Smooth muscle cell (in vitro differentiated cells): ENCODE measurements around the gene PRR32. TPM values are rescaled to one million over a fixed set of nuclear protein-coding genes. Genes with fewer than 3 reads are reported as not detected.

ENCODE experiments used
- DNase-seq: peaks from one replicate; lab custom pipeline; 2025; ENCODE audit not compliant: unreplicated experiment; lab: John Stamatoyannopoulos, UW
- H2AFZ ChIP-seq: fragments of 200-600 bp; sonication (generic); 2 replicates; pipeline ENCODE4 v1.6.0; 2016; ENCODE audit warnings: antibody characterized with exemption, low read depth, mild to moderate bottlenecking
- H3F3A ChIP-seq: fragments of 200-600 bp; sonication (generic); 2 replicates; pipeline ENCODE4 v1.6.0; 2017; ENCODE audit warnings: antibody characterized with exemption, low read depth
- H3K27ac ChIP-seq: fragments of 200-600 bp; sonication (generic); 2 replicates; pipeline ENCODE4 v1.5.1; 2016; ENCODE audit warnings: low read depth, mild to moderate bottlenecking
- H3K27me3 ChIP-seq: fragments of 200-600 bp; sonication (generic); 2 replicates; pipeline ENCODE4 v1.6.1; 2016; ENCODE audit warnings: low read depth, mild to moderate bottlenecking
- H3K36me3 ChIP-seq: fragments of 200-600 bp; sonication (generic); 2 replicates; pipeline ENCODE4 v1.5.1; 2016; ENCODE audit warnings: low read depth
- H3K4me1 ChIP-seq: fragments of 200-600 bp; sonication (generic); 2 replicates; pipeline ENCODE4 v1.5.1; 2016; ENCODE audit warnings: low read depth
- H3K4me2 ChIP-seq: fragments of 200-600 bp; sonication (generic); 2 replicates; pipeline ENCODE4 v1.6.0; 2016; ENCODE audit warnings: mild to moderate bottlenecking
- H3K4me3 ChIP-seq: fragments of 200-600 bp; sonication (generic); 2 replicates; pipeline ENCODE4 v1.5.1; 2016; ENCODE audit warnings: mild to moderate bottlenecking
- H3K79me2 ChIP-seq: fragments of 200-600 bp; sonication (generic); 2 replicates; pipeline ENCODE4 v1.6.0; 2016; ENCODE audit warnings: low read depth, mild to moderate bottlenecking
- H3K9ac ChIP-seq: fragments of 200-600 bp; sonication (generic); 2 replicates; pipeline ENCODE4 v1.6.0; 2016; ENCODE audit warnings: low read depth
- H3K9me3 ChIP-seq: fragments of 200-600 bp; sonication (generic); replicated peaks from 2 replicates; pipeline ENCODE4 v1.5.1; 2016; ENCODE audit warnings: low read depth
- H4K20me1 ChIP-seq: fragments of 200-600 bp; sonication (generic); 2 replicates; pipeline ENCODE4 v1.6.0; 2016; ENCODE audit warnings: low read depth
- WGBS: methylation state at CpG from one replicate; pipeline ENCODE4 v1.1.7; 2016; ENCODE audit warnings: low lambda C conversion rate; 5-methylcytosine and 5-hydroxymethylcytosine counted together
- polyA plus RNA-seq: library from polyadenylated mRNA; unstranded; fragments of >200 nt; fragmentation: Nextera tagmentation; extraction: Ambion mirVana; gene quantifications from 2 replicates; pipeline ENCODE4 v1.2.1, GENCODE V29; 2016
- total RNA-seq: library from RNA; depleted of rRNA; stranded (reverse); fragments of >200 nt; gene quantifications from 2 replicates; pipeline ENCODE4 v1.2.3, GENCODE V29; 2014
- TF ChIP-seq, protein P1 (sequence below): fragments of 200-600 bp; sonication (generic); IDR thresholded peaks from 2 replicates; pipeline ENCODE4 v1.5.1; 2017; ENCODE audit warnings: borderline replicate concordance, mild to moderate bottlenecking, antibody characterized with exemption; ENCODE audit not compliant: insufficient read depth, poor library complexity, severe bottlenecking

Gene PRR32
- total and polyA plus RNA-seq, 2 experiments from 2014 or later = not detected

DNA sequence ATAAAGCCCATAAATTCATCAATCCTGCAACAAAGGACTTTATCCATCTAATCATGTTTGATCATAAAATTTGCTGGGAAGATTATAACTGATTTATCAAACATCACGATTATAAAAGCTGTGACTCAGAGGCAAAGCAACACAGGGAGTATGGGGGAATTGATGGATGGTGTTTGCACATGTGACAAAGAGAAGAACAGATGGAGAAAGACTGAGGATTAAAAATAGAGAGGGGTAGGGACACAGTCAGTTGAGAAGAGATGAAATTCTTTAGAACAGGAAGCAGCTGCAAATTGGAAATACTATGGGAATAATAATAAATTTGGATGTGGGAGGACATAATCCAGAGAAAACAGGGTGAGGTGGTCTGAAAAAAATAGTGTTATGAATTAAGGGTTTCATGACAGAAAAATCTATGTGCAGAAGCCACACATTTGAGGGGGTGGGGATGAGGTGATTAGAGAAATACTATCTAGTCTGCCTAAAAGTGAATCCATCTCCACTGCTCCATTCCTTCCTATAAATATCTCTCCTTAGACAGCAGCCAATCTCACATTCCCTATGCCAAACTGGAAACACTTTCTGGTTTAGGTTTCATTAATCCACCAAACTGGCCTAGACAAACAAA lies 6.2 kb downstream of the PRR32 start:
- no peak overlapping the region for H2AFZ ChIP-seq
- H3K9ac ChIP-seq = no peak overlapping the region
- TF ChIP-seq, protein P1, sequence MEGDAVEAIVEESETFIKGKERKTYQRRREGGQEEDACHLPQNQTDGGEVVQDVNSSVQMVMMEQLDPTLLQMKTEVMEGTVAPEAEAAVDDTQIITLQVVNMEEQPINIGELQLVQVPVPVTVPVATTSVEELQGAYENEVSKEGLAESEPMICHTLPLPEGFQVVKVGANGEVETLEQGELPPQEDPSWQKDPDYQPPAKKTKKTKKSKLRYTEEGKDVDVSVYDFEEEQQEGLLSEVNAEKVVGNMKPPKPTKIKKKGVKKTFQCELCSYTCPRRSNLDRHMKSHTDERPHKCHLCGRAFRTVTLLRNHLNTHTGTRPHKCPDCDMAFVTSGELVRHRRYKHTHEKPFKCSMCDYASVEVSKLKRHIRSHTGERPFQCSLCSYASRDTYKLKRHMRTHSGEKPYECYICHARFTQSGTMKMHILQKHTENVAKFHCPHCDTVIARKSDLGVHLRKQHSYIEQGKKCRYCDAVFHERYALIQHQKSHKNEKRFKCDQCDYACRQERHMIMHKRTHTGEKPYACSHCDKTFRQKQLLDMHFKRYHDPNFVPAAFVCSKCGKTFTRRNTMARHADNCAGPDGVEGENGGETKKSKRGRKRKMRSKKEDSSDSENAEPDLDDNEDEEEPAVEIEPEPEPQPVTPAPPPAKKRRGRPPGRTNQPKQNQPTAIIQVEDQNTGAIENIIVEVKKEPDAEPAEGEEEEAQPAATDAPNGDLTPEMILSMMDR = no peak
- no peaks in the 10 kb centered on the region for H3K36me3 ChIP-seq
- 69% methylated on average over 1 of the region's 1 CpG for WGBS
- no peak overlapping the region for H3K4me2 ChIP-seq
- no peak overlapping the region for H3K4me3 ChIP-seq
- no peak for DNase-seq
- H3K27me3 ChIP-seq = no peaks in the 10 kb centered on the region
- H3K79me2 ChIP-seq = no peaks in the 10 kb centered on the region
- H3K27ac ChIP-seq = no peak overlapping the region
- no peaks in the 10 kb centered on the region for H3K9me3 ChIP-seq
- H3K4me1 ChIP-seq = no peaks in the 10 kb centered on the region
- no peaks in the 10 kb centered on the region for H4K20me1 ChIP-seq
- no peaks in the 10 kb centered on the region for H3F3A ChIP-seq

DNA sequence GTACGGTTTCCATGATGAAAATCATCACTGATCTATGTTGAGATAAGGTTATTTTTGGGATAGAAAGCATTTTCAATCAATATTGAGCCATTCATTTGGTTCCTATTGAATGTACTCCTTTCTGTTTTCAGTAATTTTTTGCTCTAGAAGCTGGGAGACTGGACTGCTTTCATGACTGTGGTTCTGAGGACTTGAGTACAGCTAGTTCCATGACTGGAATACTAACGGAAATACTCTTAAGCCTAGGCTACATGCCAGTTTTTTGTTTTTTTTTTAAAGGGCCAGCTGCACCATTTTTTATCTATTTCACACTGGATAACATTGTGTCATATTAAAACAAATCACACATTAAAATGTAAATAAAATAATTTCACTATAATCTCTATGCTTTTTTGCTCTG lies 16.7 kb downstream of the PRR32 start:
- 57% methylated on average over 2 of the region's 2 CpGs for WGBS
- no peak overlapping the region for H3K27ac ChIP-seq
- no peak for DNase-seq
- no peak overlapping the region for H3K4me2 ChIP-seq
- no peaks in the 10 kb centered on the region for H4K20me1 ChIP-seq
- no peaks in the 10 kb centered on the region for H3K27me3 ChIP-seq
- peaks cover 4% of the 10 kb centered on the region for H3K9me3 ChIP-seq
- TF ChIP-seq, protein P1 = no peak
- no peaks in the 10 kb centered on the region for H3K79me2 ChIP-seq
- H3K9ac ChIP-seq = no peak overlapping the region
- no peaks in the 10 kb centered on the region for H3K4me1 ChIP-seq
- H3K36me3 ChIP-seq = no peaks in the 10 kb centered on the region
- H3F3A ChIP-seq = no peaks in the 10 kb centered on the region
- H3K4me3 ChIP-seq = no peak overlapping the region
- H2AFZ ChIP-seq = no peak overlapping the region

DNA sequence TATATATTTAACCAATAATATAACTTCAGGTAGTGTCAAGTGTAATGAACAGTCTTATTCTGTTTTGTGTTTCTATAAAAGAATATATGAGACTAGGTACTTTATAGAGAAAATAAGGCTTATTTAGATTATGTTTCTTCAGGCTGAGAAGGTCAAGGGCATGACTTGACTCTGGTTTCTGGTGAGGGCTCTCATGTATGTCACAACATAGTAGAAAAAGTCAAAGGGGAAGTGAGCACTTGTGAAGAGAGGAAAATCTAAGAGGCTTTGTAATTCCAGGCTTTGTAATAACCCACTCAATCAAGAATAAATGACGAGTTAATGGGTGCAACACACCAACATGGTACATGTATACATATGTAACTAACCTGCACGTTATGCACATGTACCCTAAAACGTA lies 27.6 kb downstream of the PRR32 start:
- no peak for DNase-seq
- no peaks in the 10 kb centered on the region for H3F3A ChIP-seq
- H3K4me1 ChIP-seq = no peaks in the 10 kb centered on the region
- no peak overlapping the region for H3K9ac ChIP-seq
- H3K36me3 ChIP-seq = no peaks in the 10 kb centered on the region
- TF ChIP-seq, protein P1 = no peak
- H4K20me1 ChIP-seq = no peaks in the 10 kb centered on the region
- no peak overlapping the region for H3K4me3 ChIP-seq
- H3K79me2 ChIP-seq = no peaks in the 10 kb centered on the region
- 59% methylated on average over 3 of the region's 3 CpGs for WGBS
- H3K4me2 ChIP-seq = no peak overlapping the region
- H3K9me3 ChIP-seq = no peaks in the 10 kb centered on the region
- H3K27ac ChIP-seq = no peak overlapping the region
- H2AFZ ChIP-seq = no peak overlapping the region
- no peaks in the 10 kb centered on the region for H3K27me3 ChIP-seq
